CD4-positive, alpha-beta T cell treated with Interleukin-1 beta for 1 hour (primary cell): ENCODE measurements around the gene TNFRSF9.

ENCODE experiments used
- DNase-seq, 2 donors: peaks; one replicate each; pipeline ENCODE4 v3.0.0-alpha.2; 2020 to 2022

The TNFRSF9 gene

GRCh38 chr1:7869136-7869920, 71.3 kb downstream of the TNFRSF9 start:
- DNase-seq = no peak

GRCh38 chr1:7868070-7868780, 72.4 kb downstream of the TNFRSF9 start:
- DNase-seq = no peak

- no peak for DNase-seq
Observed at GRCh38 chr1:7865978-7866377, 74.7 kb downstream of the TNFRSF9 start.
